Neural cell (in vitro differentiated cells): ENCODE data around the gene PHKA2.

Experiments used
- EP300 ChIP-seq: fragments of 450-650 bp; conservative IDR thresholded peaks from 2 replicates; pipeline ENCODE4 v1.6.1; 2014; ENCODE audit warnings: antibody characterized with exemption, mild to moderate bottlenecking, moderate library complexity; ENCODE audit not compliant: poor library complexity, severe bottlenecking
- EZH2 ChIP-seq: fragments of 200-600, 300-800 bp; shearing (Covaris generic), sonication (generic); IDR thresholded peaks from 2 replicates; pipeline ENCODE4 v1.6.1; 2014; ENCODE audit warnings: antibody characterized with exemption, low read length, borderline replicate concordance, mild to moderate bottlenecking; ENCODE audit not compliant: insufficient read depth, poor library complexity, severe bottlenecking
- MXI1 ChIP-seq: fragments of 450-650 bp; conservative IDR thresholded peaks from 2 replicates; pipeline ENCODE4 v1.6.1; 2014; ENCODE audit warnings: antibody characterized with exemption, mild to moderate bottlenecking; ENCODE audit not compliant: poor library complexity, severe bottlenecking
- POLR2AphosphoS5 ChIP-seq: IDR thresholded peaks from 2 replicates; pipeline ENCODE4 v1.6.1; 2012
- RAD21 ChIP-seq: fragments of 450-650 bp; conservative IDR thresholded peaks from 2 replicates; pipeline ENCODE4 v1.6.1; 2014; ENCODE audit warnings: antibody characterized with exemption, mild to moderate bottlenecking, moderate library complexity
- SMC3 ChIP-seq: fragments of 450-650 bp; conservative IDR thresholded peaks from 2 replicates; pipeline ENCODE4 v1.6.1; 2014; ENCODE audit warnings: antibody characterized with exemption, mild to moderate bottlenecking, moderate library complexity; ENCODE audit not compliant: poor library complexity
- TAF1 ChIP-seq: IDR thresholded peaks from 2 replicates; pipeline ENCODE4 v1.6.1; 2012; ENCODE audit warnings: low read depth
- TF ChIP-seq, protein P1 (sequence below): fragments of 450-650 bp; IDR thresholded peaks from 2 replicates; pipeline ENCODE4 v1.5.1; 2014; ENCODE audit warnings: antibody characterized with exemption, mild to moderate bottlenecking, moderate library complexity; ENCODE audit not compliant: poor library complexity, severe bottlenecking
- TF ChIP-seq, protein P2 (sequence below): IDR thresholded peaks from 2 replicates; pipeline ENCODE4 v1.6.1; 2012; ENCODE audit warnings: borderline replicate concordance

DNA sequence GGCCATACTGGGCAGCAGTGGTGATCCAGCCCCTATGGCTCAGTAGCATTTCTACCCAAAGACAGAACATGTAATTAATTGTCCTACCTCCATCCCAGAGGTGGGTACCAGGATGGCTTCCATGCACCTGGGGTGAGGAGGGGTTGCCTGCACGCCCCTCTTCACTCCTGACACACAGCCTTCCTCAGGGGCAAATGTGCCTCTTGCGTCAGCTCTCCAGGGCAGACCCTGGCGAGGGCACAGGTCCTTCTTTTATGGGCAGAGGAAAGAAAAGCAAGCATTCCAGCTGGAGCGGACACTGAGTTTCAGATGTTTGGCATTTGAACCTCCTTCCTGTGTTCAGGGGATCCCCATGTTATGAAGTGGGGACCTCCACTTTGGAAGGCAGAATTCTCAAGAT lies 95.6 kb downstream of the PHKA2 start:
- TF ChIP-seq, protein P1, sequence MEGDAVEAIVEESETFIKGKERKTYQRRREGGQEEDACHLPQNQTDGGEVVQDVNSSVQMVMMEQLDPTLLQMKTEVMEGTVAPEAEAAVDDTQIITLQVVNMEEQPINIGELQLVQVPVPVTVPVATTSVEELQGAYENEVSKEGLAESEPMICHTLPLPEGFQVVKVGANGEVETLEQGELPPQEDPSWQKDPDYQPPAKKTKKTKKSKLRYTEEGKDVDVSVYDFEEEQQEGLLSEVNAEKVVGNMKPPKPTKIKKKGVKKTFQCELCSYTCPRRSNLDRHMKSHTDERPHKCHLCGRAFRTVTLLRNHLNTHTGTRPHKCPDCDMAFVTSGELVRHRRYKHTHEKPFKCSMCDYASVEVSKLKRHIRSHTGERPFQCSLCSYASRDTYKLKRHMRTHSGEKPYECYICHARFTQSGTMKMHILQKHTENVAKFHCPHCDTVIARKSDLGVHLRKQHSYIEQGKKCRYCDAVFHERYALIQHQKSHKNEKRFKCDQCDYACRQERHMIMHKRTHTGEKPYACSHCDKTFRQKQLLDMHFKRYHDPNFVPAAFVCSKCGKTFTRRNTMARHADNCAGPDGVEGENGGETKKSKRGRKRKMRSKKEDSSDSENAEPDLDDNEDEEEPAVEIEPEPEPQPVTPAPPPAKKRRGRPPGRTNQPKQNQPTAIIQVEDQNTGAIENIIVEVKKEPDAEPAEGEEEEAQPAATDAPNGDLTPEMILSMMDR = no peak
- TF ChIP-seq RAD21 (no peak), TAF1 (no peak), EZH2 (no peak), POLR2AphosphoS5 (no peak), EP300 (no peak), MXI1 (no peak), SMC3 (no peak)
- TF ChIP-seq, protein P2, sequence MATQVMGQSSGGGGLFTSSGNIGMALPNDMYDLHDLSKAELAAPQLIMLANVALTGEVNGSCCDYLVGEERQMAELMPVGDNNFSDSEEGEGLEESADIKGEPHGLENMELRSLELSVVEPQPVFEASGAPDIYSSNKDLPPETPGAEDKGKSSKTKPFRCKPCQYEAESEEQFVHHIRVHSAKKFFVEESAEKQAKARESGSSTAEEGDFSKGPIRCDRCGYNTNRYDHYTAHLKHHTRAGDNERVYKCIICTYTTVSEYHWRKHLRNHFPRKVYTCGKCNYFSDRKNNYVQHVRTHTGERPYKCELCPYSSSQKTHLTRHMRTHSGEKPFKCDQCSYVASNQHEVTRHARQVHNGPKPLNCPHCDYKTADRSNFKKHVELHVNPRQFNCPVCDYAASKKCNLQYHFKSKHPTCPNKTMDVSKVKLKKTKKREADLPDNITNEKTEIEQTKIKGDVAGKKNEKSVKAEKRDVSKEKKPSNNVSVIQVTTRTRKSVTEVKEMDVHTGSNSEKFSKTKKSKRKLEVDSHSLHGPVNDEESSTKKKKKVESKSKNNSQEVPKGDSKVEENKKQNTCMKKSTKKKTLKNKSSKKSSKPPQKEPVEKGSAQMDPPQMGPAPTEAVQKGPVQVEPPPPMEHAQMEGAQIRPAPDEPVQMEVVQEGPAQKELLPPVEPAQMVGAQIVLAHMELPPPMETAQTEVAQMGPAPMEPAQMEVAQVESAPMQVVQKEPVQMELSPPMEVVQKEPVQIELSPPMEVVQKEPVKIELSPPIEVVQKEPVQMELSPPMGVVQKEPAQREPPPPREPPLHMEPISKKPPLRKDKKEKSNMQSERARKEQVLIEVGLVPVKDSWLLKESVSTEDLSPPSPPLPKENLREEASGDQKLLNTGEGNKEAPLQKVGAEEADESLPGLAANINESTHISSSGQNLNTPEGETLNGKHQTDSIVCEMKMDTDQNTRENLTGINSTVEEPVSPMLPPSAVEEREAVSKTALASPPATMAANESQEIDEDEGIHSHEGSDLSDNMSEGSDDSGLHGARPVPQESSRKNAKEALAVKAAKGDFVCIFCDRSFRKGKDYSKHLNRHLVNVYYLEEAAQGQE = no peak
